Measurements from ENCODE around the gene ERC1.
A peak's percentile ranks its signal among the peaks of the same experiment; 100 is the strongest.
"Not testable (repeated sequence)": the region's sequence is repeated elsewhere in the genome, so short reads cannot be mapped to it uniquely, and the experiment has no call there.

The ERC1 gene

DNA sequence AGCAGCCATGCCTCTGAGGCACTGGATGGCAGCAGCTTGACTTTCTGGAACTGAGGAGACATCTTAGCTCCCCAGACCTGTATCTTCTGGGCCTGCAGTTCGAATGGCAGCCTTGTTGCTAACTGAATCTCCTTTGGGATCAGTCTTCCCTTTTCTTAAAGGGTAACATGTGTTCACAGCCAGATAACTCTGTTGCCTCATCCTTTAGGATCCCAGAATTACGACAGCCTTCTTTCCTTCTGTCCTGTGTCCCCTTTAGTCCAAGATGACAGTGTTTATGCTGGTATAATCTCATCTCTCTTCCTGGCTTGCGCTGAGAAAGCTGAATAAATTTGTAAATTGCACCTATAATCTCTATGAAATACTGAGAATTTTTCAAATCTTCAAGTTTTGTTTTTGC, 9.1 kb upstream of the ERC1 start:
- DNase-seq = no peak

DNA sequence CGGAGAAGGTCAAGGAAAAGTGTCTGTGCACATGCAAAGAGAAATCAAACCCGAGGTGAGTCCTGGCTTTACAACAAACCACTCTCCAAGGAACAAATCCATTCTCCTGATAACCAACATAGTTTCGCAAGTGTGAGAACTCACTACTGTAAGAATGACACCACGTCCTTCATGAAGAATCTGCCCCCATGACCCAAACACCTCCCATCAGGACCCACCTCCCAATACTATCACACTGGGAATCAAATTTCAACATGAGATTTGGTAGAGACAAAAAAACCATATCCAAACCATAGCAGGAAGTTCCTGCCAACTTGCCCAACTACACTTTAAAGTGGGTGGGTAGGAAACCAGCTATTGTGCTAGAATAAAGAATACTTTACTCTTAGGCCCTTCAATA, 2.4 kb upstream of the ERC1 start:
- no peak for DNase-seq

DNA sequence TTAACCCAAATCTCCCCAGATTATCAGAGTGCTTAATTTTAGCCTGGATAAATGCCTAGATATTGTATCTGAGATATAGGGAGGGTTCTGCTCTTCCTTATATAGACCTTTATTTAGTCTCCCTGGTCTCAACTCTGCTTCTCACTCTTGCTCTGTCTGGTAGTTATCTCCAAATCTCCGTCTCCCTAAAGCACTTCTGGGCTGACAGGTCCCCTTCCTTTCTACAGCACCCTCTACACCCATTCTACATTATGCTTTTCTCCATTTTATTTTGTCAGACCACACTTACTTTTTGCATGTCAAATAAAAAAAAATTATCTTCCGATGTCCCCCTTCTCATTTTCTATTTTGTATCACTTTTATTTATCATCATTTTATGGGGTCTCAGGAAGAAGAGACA, 2.0 kb upstream of the ERC1 start:
- no peak for DNase-seq

GRCh38 chr12:989751-990660, 1.0 kb upstream of the ERC1 start:
- peak in 34 of 51 donors; percentile 3 to 80 (median 54) for DNase-seq

DNA sequence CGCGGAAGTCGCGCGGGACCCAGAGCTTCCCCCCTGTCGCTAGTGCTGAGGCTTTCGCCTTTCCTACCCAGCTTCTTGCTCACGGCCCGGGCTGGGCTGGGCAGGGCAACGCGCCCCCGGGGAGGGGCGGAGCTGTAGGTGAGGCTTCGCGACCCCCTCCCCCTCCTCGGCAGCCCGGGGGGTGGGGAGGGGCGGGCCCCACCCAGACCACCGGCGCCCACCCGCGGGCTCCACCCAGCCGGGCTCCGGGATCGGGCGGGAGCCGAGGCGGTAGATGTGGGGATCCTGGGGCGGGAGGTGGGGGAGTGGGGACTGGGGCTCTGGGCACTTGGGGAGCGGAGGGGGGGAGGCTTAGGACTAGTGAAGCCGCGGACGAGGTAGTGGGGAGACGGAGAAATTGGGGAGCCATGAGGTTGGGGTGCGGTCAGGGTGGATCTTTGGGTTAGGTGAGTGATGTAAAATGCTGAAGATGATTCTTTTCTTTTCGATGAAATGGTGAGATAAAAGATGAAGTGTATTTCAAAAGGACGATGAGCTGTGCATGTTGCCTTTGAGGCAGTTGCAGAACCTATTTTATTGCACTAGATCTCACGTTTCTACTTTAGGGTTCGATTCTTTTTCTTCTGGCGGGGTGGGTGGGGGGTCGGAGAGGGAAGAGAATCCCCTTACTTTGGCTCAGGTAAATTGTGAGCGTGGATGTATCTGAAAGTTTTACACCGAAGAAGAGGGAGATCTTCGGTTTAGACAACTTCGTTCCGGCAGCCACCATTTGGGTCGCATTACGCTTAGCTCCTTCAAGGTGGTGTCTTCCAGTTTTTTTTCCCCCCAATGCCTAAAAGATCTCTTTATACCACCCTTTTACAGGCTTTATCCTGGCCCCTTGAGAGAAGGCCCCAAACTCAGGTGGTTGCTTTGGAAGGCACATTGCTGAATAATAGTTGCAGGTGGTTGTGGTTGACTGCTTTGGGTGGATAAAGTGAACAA, 619 bp downstream of the ERC1 start:
- DNase-seq = peak in 21 of 51 donors; percentile 9 to 71 (median 54)

DNA sequence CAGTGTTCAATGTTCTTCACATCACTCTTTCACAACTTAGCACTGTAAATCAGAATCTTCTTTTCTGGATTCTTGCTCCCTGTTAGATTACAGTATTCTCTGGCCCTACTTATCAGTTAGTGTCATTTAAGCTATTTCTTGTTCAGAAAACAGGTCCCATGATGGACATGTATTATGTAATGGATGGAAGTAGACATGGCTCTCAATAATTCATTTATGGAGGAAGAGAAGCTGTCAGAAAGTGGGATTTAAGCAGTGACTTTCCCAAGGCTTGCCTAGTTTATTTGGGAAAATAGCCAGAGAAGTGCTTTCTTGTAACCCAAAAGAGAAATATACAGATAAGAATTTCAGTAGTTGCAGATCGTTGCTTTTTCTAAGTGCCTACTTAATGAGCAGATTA, 1.6 kb downstream of the ERC1 start:
- DNase-seq = no peak

GRCh38 chr12:996881-997280, 5.9 kb downstream of the ERC1 start:
- DNase-seq = no peak

- no peak for DNase-seq
Observed at GRCh38 chr12:997505-997904, 6.5 kb downstream of the ERC1 start.

DNA sequence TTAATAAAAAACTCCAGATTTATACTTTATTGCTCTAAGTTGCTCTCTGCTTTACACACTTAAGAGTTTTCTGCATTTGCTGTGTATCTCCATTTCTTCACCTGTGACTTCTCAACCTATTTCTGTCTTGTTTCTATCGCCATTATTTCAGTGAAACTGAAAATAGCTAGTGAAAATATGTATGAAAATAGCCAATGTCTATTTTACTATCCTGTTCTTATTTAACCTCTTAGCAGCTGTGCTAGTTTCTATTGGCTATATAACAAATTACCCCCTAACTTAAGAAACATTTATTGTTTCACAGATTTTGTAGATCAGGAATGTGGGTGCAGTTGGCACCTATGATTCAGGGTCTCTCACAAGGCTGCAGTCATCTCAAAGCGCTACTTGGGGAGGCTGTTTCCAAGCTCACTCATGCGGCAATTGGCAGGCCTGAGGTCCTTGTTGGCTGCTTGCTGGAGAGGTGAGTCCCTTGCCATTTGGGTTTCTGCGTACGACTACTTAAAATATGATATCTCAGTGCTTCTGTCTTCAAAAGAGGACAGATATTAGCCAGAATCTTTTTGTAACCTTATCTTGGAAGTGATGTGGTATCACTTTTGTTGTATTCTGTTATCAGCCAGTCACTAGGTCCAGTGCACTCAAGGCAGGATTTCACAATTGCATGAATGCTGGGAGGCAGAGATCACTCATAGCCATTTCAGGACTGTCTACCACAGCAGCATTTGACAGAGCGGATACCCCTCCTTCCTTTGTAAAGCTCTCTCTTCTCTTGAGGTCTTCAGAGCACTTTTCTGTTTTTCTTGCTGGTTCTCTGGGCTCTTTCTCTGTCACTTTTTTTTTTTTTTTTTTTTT, 7.2 kb downstream of the ERC1 start:
- DNase-seq = peak in 1 of 51 donors; percentile 40

- not testable (repeated sequence) for DNase-seq
Observed at GRCh38 chr12:999736-1000135, 8.7 kb downstream of the ERC1 start.

DNA sequence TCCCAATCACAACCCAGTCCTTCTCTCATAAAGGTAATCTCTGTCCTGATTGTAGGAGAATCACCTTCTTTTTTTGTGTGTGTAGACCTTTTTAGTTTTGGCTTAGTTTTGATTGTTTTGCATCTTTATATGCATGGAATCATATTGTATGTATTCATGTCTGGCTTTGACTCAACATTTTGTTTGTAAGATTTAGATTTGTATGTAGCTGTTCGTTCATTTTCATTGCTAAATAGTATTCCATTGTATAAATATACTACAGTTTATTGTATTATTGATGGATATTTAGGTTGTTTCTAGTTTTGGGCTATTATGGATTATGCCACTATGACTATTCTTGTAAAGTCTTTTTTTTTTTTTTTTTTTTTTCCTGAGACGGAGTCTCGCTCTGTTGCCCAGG, 10.5 kb downstream of the ERC1 start:
- no peak for DNase-seq

DNA sequence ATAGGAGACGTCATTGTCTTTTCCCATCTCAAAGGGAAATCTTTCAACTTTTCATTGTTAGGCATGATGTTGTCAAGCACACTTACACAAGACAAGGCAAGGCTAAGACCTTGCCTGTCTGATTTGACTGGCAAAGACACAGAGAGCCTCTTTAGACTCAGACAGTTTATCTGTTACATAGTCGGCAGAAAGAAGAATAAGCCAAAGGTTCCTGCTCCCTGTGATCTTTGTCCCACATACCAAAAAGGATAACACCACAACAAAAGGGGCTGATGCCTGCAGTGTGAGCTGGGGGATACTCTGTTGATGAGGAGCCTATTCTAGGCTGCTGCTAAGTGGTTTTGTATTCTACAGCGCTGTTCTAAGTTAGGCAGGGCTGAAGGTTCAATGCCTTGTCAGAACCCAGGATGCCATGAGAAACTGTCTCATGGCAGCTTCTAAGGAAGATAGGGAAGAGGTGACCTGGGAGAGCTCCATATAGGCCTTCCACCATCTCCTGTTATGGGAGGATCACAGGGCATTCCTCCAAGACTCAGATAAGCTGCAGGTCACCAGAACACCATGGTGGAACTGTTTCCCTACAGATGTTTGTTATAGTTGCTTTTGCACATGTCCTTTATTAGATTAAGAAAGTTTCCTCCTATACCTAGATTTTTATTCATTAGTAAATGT, 12.7 kb downstream of the ERC1 start:
- DNase-seq = no peak

DNA sequence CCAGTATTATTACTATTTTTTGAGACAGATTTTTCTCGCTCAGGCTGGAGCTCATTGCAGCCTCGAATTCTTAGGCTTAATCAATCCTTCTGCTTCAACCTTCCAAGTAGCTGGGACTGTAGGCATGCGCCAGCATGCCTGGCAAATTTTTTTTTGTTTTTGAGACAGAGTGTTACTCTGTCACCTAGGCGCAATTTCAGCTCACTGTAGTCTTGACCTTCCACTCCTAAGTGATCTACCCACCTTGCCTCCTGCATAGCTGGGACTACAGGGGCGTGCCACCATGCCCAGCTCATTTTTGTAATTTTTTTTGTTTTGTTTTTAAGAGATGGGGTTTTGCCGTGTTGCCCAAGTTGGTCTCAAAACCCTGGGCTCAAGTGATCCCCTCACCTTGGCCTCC, 15.2 kb downstream of the ERC1 start:
- DNase-seq = no peak

DNA sequence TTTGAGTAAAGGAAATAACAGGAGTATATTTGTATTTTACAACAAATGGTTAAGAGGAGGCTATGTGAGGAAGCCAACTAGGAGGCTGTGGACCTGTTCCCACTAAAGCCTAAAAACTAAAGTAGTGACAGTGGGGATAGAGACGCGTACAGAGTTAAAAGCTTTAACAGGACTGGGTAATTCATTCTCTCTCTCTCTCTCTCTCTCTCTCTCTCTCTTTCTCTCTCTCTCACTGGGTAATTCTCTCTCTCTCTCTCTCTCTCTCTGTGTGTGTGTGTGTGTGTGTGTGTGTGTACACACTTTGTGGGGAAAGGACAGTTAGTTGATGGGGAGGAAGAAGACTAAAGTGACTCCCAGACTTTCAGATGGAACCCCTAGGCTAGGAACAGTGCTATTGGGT, 16.3 kb downstream of the ERC1 start:
- DNase-seq = no peak

- DNase-seq = no peak
Observed at GRCh38 chr12:1007994-1008393, 17.0 kb downstream of the ERC1 start.

DNA sequence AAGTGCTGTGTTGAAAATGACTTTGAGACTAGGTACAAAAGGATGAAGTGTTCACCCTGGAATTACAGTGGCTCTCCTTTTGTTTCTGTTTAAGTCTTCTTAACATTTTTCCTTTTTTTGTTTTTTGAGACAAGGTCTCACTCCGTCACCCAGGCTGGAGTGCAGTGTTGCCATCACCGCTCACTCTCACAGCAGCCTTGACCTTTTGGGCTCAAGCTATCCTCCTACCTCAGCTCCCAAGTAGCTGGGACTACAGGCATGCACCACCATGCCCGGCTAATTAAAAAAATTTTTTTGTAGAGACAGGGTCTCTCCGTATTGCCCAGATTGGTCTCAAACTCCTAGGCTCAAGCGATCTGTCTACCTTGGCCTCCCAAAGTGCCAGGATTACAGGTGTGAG, 20.1 kb downstream of the ERC1 start:
- no peak for DNase-seq

DNA sequence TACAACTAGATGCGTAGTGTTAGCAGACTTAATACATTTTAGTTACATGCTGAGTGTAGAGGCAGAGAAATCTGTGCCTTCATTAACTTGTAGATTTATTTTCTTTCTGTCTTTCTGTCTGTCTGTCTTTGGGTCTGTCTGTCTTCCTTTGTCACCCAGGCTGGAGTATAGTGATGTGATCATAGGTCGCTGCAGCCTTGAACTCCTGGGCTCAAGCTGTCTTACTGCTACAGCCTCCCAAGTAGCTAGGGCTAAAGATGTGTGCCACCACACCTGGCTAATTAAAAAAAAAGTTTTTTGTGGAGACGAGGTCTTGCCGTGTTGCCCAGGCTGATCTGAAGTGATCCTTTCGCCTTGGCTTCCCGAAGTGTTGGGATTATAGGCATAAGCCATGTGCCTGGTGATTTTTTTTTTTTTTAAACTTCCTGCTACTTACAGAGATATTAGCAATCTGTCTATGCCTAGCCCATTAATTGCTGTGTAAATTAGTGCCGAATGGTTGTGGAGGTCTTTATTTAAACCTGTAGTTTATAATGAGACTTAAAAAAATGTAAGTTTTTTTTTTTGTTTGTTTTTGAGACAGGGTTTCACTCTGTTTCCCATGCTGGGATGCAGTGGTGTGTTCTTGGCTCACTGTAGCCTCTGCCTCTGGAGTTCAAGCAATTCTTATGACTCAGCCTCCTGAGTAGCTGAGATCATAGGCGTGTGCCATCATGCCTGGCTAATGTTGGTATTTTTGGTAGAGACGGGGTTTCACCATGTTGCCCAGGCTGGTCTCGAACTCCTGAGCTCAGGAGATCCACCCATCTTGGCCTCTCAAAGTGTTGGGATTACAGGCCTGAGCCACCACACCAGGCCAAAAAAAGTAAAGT, 22.8 kb downstream of the ERC1 start:
- peak in 1 of 51 donors; percentile 4 for DNase-seq

GRCh38 chr12:1019283-1019682, 28.3 kb downstream of the ERC1 start:
- no peak for DNase-seq

GRCh38 chr12:1020389-1020788, 29.4 kb downstream of the ERC1 start:
- DNase-seq = no peak

Data from hypothalamus (tissue), 51 donors.